BJ (cell line): Measurements from ENCODE around the gene CYP2D6. TPM values are rescaled to one million over a fixed set of nuclear protein-coding genes. Genes with fewer than 3 reads are reported as not detected.

Experiments
- CTCF ChIA-PET: fragments of 350-600 bp; formaldehyde crosslinking; extraction: SDS; loops from one replicate; lab custom pipeline; 2021; ENCODE audit warnings: antibody characterized with exemption, inconsistent platforms; lab: Yijun Ruan, JAX
- POLR2A ChIA-PET: fragments of 300-600 bp; sonication (Branson Sonifier 250); formaldehyde crosslinking; extraction: SDS; loops from one replicate; lab custom pipeline; 2021; ENCODE audit warnings: antibody characterized with exemption; lab: Charles Lee
- DNase-seq: peaks from one replicate; pipeline ENCODE4 v3.0.0-alpha.2; 2011; ENCODE audit warnings: low read depth
- H3K27me3 ChIP-seq: 2 replicates; pipeline ENCODE4 v1.6.0; 2011; ENCODE audit warnings: low read length; ENCODE audit not compliant: control insufficient read depth, insufficient read depth
- H3K36me3 ChIP-seq: 2 replicates; pipeline ENCODE4 v1.5.1; 2011; ENCODE audit warnings: low read length; ENCODE audit not compliant: control insufficient read depth, insufficient read depth
- H3K4me3 ChIP-seq: 2 replicates; pipeline ENCODE4 v1.5.1; 2011; ENCODE audit warnings: low read depth, mild to moderate bottlenecking, control low read depth, low read length
- CTCF ChIP-seq: IDR thresholded peaks from 2 replicates; pipeline ENCODE4 v1.5.1; 2011; ENCODE audit warnings: low read depth, mild to moderate bottlenecking, control low read depth, inconsistent platforms, low read length, moderate library complexity; ENCODE audit not compliant: insufficient read depth
- polyA plus RNA-seq: library from polyadenylated mRNA; depleted of rRNA; stranded (reverse); fragments of >200 nt; gene quantifications from 2 replicates; pipeline ENCODE4 v1.2.3, GENCODE V29; 2011

Gene CYP2D6
- polyA plus RNA-seq, 1 experiment: 0.77 TPM

- no peaks in the 10 kb centered on the region for H3K27me3 ChIP-seq
- TF ChIP-seq CTCF: no peak
- ChIA-PET POLR2A (no interaction called here), CTCF (interaction anchor here (1.5 kb wide), 1 partner anchor 11 kb away, joined by 3 read pairs; no protein-coding TSS in a partner anchor)
- no peak overlapping the region for H3K4me3 ChIP-seq
- H3K36me3 ChIP-seq: peaks cover 12% of the 10 kb centered on the region
- DNase-seq: no peak
Observed at GRCh38 chr22:42158456-42159132, 28.0 kb upstream of the CYP2D6 start.

DNA sequence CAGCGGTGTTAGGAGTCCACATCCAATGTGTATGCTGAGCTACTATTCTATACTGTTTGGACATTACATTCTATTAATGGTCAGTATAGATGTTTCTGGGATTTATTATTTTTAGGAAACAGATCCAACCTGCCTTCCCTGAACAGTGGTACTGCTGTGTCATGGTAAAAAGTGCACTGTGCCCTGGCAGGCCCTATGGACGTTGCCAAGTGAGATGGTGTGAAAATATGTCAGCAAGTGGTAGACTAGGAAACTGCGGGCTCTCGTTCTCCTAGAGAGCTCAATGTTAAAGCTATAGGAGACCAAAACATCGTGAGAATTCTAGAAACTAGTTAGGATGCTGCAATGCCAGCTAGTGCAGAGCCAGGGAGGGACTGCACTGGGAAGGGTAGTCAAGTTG lies 26.0 kb upstream of the CYP2D6 start:
- DNase-seq: no peak
- TF ChIP-seq CTCF: no peak
- ChIA-PET POLR2A (no interaction called here), CTCF (interaction anchor here (1.1 to 1.2 kb wide), 2 partner anchors 9 to 218 kb away, joined by 3 read pairs; no protein-coding TSS in a partner anchor)
- Histone ChIP-seq H3K36me3 (peaks cover 8% of the 10 kb centered on the region), H3K27me3 (no peaks in the 10 kb centered on the region), H3K4me3 (no peak overlapping the region)

DNA sequence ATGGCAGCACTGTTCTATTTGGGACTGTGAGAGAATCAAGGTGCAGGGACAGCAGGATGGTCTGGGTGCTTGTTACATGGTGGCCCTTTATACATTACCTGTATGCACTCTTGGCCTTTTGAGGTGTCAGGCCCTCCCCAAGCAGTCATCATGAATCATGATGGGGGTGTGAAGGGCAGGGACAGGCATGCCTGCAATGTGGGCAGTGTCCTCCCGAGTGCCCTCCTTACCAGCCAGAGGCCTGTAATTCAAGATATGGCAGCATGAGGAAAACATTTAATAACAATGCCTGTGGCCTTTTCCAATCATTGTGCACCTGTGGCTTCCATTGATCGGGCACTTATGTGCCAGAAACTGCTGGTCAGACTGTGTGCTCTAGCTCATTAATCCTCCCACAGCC lies 25.5 kb upstream of the CYP2D6 start:
- ChIA-PET CTCF (interaction anchor here (0.7 to 1.2 kb wide), 3 partner anchors 9 to 281 kb away, joined by 3 to 4 read pairs (median 3); no protein-coding TSS in a partner anchor), POLR2A (no interaction called here)
- no peak overlapping the region for H3K4me3 ChIP-seq
- peaks cover 8% of the 10 kb centered on the region; the same call in 1 of the 2 replicates for H3K36me3 ChIP-seq
- no peak for DNase-seq
- TF ChIP-seq CTCF: no peak
- H3K27me3 ChIP-seq: no peaks in the 10 kb centered on the region

- Histone ChIP-seq H3K36me3 (peaks cover 8% of the 10 kb centered on the region; the same call in 1 of the 2 replicates), H3K4me3 (no peak overlapping the region), H3K27me3 (no peaks in the 10 kb centered on the region)
- CTCF ChIA-PET: interaction anchor here (0.6 to 1.1 kb wide), 5 partner anchors 11 to 289 kb away, joined by 3 to 4 read pairs (median 3); no protein-coding TSS in a partner anchor
- DNase-seq: no peak
- TF ChIP-seq CTCF: no peak
- POLR2A ChIA-PET: no interaction called here
Observed at GRCh38 chr22:42155053-42155543, 24.5 kb upstream of the CYP2D6 start.

- ChIA-PET POLR2A (interaction anchor here (0.7 kb wide), 1 partner anchor 152 kb away, joined by 5 read pairs; no protein-coding TSS in a partner anchor), CTCF (interaction anchor here (1.0 to 1.1 kb wide), 2 partner anchors 284 to 290 kb away, joined by 3 to 4 read pairs; no protein-coding TSS in a partner anchor)
- TF ChIP-seq CTCF: no peak
- DNase-seq: no peak
- H3K27me3 ChIP-seq: no peaks in the 10 kb centered on the region
- no peak overlapping the region for H3K4me3 ChIP-seq
- peaks cover 8% of the 10 kb centered on the region; the same call in 1 of the 2 replicates for H3K36me3 ChIP-seq
Observed at GRCh38 chr22:42154293-42155052, 23.9 kb upstream of the CYP2D6 start.
